AG04449 (cell line): ENCODE results near the gene KIF12.

Experiments used
- CTCF ChIA-PET: fragments of 350-600 bp; formaldehyde crosslinking; extraction: SDS; loops from one replicate; lab custom pipeline; 2021; ENCODE audit warnings: antibody characterized with exemption; lab: Yijun Ruan, JAX
- POLR2A ChIA-PET: fragments of 400-600, 350-600 bp; formaldehyde crosslinking; extraction: SDS; loops from one replicate; lab custom pipeline; 2020; ENCODE audit warnings: antibody characterized with exemption, inconsistent platforms; lab: Yijun Ruan, JAX
- DNase-seq: peaks from one replicate; pipeline ENCODE4 v3.0.0-alpha.2; 2010; ENCODE audit warnings: low read depth, low spot score
- H3K4me3 ChIP-seq: 2 replicates; pipeline ENCODE4 v1.5.1; 2011; ENCODE audit warnings: low read depth, mild to moderate bottlenecking, control low read depth, low read length
- TF ChIP-seq, protein P1 (sequence below): IDR thresholded peaks from one replicate; pipeline ENCODE4 v1.5.1; 2011; ENCODE audit warnings: mild to moderate bottlenecking, moderate library complexity, low read length, control low read depth, inconsistent platforms; ENCODE audit not compliant: insufficient read depth; ENCODE audit errors: missing control alignments

Gene KIF12

DNA sequence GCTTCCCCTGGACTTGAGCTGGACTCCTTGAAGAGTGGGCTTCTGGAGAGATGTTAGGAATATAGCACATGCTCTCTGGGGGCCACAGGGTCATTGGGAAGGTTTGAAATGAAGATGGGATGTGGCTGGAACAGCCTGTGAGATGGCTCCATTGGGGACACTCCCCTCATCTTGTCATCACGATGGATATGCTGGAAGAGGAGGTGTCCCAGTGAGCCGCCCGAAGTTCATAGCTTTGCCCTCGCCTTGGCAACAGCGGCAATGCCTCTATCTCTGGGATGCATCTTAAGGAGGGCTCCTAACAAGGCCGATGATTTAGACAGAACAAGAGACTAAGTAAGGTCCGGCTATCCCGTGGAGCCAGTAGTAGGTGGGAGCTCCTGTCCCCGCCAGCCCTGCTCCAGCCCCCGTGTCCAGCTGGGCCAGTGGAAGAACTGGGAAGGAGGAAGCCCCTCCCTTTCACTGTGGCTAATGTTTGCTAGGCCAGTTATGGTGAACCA is 44.9 kb downstream of the KIF12 start:
- TF ChIP-seq, protein P1, sequence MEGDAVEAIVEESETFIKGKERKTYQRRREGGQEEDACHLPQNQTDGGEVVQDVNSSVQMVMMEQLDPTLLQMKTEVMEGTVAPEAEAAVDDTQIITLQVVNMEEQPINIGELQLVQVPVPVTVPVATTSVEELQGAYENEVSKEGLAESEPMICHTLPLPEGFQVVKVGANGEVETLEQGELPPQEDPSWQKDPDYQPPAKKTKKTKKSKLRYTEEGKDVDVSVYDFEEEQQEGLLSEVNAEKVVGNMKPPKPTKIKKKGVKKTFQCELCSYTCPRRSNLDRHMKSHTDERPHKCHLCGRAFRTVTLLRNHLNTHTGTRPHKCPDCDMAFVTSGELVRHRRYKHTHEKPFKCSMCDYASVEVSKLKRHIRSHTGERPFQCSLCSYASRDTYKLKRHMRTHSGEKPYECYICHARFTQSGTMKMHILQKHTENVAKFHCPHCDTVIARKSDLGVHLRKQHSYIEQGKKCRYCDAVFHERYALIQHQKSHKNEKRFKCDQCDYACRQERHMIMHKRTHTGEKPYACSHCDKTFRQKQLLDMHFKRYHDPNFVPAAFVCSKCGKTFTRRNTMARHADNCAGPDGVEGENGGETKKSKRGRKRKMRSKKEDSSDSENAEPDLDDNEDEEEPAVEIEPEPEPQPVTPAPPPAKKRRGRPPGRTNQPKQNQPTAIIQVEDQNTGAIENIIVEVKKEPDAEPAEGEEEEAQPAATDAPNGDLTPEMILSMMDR, result no peak

DNA sequence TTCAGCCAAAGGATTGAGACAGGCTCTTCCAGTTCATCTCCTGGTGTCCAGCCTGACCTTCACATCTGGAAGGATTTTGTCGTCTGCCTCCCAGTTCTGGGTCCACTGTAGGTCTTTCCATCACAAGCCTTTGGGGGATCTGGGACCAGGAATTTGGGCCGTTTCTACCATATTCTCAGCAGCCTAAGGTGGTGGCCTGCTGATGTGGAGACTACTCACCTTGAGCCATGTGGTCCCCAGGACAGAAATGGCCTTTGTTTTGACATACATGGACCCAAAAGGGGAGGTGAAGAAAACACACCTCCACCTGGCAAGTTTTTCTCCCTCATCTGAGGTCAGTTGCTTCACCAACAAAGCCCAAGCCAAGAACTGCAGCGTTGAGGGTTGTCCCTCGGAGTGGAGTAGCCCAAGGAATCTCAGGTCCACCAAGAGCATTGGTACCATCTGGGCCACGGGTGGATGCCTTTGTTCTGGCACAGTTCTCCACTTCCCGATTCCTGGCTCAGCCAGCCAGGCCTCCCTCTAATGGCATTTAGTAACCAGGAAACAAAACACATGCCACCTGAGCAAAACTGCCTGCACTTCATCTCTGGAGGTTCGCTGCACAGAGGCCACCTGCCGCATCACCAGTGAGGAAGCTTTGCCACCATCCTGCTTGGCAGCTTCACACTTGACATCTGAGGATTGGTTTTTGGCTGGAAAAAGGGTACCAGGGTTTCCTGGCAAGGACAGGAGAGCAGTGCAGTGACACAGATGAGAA is 45.7 kb downstream of the KIF12 start:
- POLR2A ChIA-PET, result no interaction called here
- TF ChIP-seq, protein P1, result no peak
- DNase-seq, result no peak
- CTCF ChIA-PET, result interaction anchor here (1.1 to 1.5 kb wide), 3 partner anchors 29 to 246 kb away, joined by 3 to 4 read pairs (median 3); no protein-coding TSS in a partner anchor
- no peak overlapping the region for H3K4me3 ChIP-seq

More for the DNA sequence above, 44.9 kb downstream of the KIF12 start:
- CTCF ChIA-PET, result interaction anchor here (0.9 to 1.1 kb wide), 2 partner anchors 28 to 30 kb away, joined by 3 read pairs; no protein-coding TSS in a partner anchor
- POLR2A ChIA-PET, result no interaction called here
- no peak overlapping the region for H3K4me3 ChIP-seq
- DNase-seq, result no peak

DNA sequence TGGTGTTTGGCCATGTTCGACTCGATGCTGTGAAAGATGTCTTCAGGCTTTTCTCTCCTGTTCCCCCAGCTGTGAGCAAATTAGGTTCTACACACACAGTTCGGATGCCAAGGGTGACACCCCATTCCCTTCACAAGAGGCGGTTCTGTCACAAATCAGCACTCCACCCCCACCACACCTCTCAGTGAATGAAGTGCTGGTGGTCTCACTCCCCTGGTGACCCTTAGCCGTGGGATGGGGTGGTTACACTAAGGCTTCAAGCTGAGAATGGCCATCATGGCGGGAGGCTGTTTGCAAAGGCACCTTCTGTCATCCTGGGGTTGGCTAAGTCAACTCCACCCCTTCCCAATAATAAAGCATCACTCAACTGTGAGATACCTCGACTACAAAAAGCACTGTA is 47.4 kb downstream of the KIF12 start:
- TF ChIP-seq, protein P1, result no peak
- ChIA-PET CTCF (interaction anchor here (1.1 to 2.6 kb wide), 5 partner anchors 8 to 244 kb away, joined by 3 to 10 read pairs (median 4); no protein-coding TSS in a partner anchor), POLR2A (no interaction called here)
- no peak overlapping the region for H3K4me3 ChIP-seq
- no peak for DNase-seq

DNA sequence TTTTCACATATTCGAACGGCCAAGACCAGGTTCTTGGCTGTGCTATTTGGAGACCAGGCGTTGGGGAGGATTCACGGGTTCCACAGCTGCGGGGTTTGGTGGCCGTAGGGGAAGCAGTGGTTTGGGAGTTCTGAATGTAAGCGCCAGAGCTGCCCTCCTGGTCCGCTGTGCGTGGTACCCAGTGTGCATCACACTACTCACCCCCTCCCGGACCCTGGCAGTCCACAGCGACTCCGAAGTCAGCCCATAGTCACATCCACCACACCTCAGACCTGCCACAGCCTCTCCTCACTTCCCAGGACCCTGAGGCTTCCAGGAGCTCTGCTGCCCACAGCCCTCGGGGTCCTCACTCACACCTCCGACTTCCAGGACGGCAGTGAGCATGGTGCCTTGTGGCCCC is 47.8 kb downstream of the KIF12 start:
- TF ChIP-seq, protein P1, result no peak
- ChIA-PET POLR2A (no interaction called here), CTCF (interaction anchor here (1.1 to 2.6 kb wide), 3 partner anchors 8 to 31 kb away, joined by 3 to 10 read pairs (median 5); no protein-coding TSS in a partner anchor)
- DNase-seq, result no peak
- no peak overlapping the region for H3K4me3 ChIP-seq

DNA sequence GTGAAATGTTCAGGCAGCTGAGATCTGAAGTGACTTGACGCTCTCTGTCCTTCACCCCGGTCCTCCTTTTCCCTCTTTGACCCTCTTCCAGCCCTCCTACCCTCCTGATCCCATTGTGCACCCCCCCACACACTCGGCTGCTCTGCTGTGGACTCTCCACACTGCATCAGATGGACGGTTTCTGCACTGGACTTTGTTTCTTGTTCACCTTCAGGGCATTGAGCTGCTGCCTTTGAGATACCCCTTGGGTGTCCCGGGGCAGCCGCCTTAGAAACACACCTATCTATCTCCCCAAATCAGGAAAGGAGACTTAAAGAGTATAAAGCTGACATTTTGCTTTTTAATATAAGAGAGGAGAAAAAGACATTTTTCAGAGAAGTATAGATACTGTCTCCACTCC is 48.4 kb downstream of the KIF12 start:
- no peak for DNase-seq
- ChIA-PET POLR2A (no interaction called here), CTCF (interaction anchor here (0.5 to 2.6 kb wide), 3 partner anchors 9 to 742 kb away, joined by 4 to 10 read pairs (median 5); no protein-coding TSS in a partner anchor)
- H3K4me3 ChIP-seq, result no peak overlapping the region
- TF ChIP-seq, protein P1, result no peak

DNA sequence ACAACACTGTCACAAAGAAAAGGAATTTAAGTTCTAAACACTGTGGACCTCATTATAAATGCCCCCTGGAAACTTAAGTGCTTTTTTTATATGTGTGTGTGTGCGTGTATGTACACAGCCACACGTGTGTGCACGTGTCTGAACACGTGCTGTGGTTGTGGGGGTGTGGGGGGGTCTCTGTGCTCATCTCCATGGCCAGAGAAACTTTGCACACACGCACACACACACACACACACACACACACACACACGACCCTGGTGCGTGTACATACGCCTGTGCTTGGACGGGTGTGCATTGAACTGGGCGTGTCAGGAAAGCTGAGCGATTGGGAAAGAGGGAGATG is 48.9 kb downstream of the KIF12 start:
- ChIA-PET CTCF (interaction anchor here (0.5 to 2.6 kb wide), 2 partner anchors 32 to 741 kb away, joined by 4 to 10 read pairs; no protein-coding TSS in a partner anchor), POLR2A (no interaction called here)
- no peak for DNase-seq
- TF ChIP-seq, protein P1, result no peak
- no peak overlapping the region for H3K4me3 ChIP-seq
